Progenitor cell of endocrine pancreas (in vitro differentiated cells): ENCODE results near the gene RASSF3. TPM values are rescaled to one million over a fixed set of nuclear protein-coding genes. Genes with fewer than 3 reads are reported as not detected.

Experiments
- DNase-seq: peaks from one replicate; pipeline ENCODE4 v3.0.0; 2021; ENCODE audit warnings: low spot score; ENCODE audit not compliant: unreplicated experiment
- H3K27ac Mint-ChIP-seq: 2 replicates; pipeline ENCODE4 v1.8.0; 2021; ENCODE audit warnings: mild to moderate bottlenecking, moderate library complexity, mixed read lengths
- H3K27me3 Mint-ChIP-seq: 2 replicates; pipeline ENCODE4 v1.8.0; 2021; ENCODE audit warnings: mixed read lengths
- H3K36me3 Mint-ChIP-seq: 2 replicates; pipeline ENCODE4 v1.8.0; 2022; ENCODE audit warnings: mixed read lengths; ENCODE audit not compliant: insufficient read depth
- H3K4me1 Mint-ChIP-seq: 2 replicates; pipeline ENCODE4 v1.8.0; 2021; ENCODE audit warnings: low read depth, mixed read lengths
- H3K4me3 Mint-ChIP-seq: 2 replicates; pipeline ENCODE4 v1.8.0; 2021; ENCODE audit warnings: low read depth, mild to moderate bottlenecking, moderate library complexity, mixed read lengths
- H3K9me3 Mint-ChIP-seq: 2 replicates; pipeline ENCODE4 v1.8.0; 2021; ENCODE audit warnings: low read depth, mixed read lengths
- CTCF ChIP-seq: fragments of 200-600 bp; sonication (generic); IDR thresholded peaks from one replicate; pipeline ENCODE4 v1.5.0; 2021; ENCODE audit warnings: antibody characterized with exemption, mild to moderate bottlenecking; ENCODE audit not compliant: unreplicated experiment
- total RNA-seq: library from RNA; stranded (reverse); gene quantifications from 2 replicates; pipeline ENCODE4 v1.2.1, GENCODE V29; 2021

Gene RASSF3
- total RNA-seq, 1 donor from 2014 or later, result 20.7 TPM

- Mint-ChIP-seq H3K27me3 (no peaks in the 10 kb centered on the region), H3K4me3 (peak overlapping the region; percentile 16), H3K4me1 (peaks cover 64% of the 10 kb centered on the region), H3K27ac (peak overlapping the region; percentile 67), H3K36me3 (no peaks in the 10 kb centered on the region), H3K9me3 (no peaks in the 10 kb centered on the region)
- TF ChIP-seq CTCF, result no peak
- no peak for DNase-seq
Observed at GRCh38 chr12:64671681-64672080, 61.4 kb downstream of the RASSF3 start.

- Mint-ChIP-seq H3K4me3 (no peak overlapping the region), H3K27me3 (no peaks in the 10 kb centered on the region), H3K4me1 (peaks cover 51% of the 10 kb centered on the region), H3K9me3 (no peaks in the 10 kb centered on the region), H3K36me3 (no peaks in the 10 kb centered on the region), H3K27ac (no peak overlapping the region)
- DNase-seq, result no peak
- TF ChIP-seq CTCF, result no peak
Observed at GRCh38 chr12:64672925-64673409, 62.7 kb downstream of the RASSF3 start.

- Mint-ChIP-seq H3K9me3 (no peaks in the 10 kb centered on the region), H3K36me3 (no peaks in the 10 kb centered on the region), H3K27me3 (no peaks in the 10 kb centered on the region), H3K27ac (peak overlapping the region; percentile 35), H3K4me3 (no peak overlapping the region), H3K4me1 (peaks cover 48% of the 10 kb centered on the region)
- TF ChIP-seq CTCF, result no peak
- no peak for DNase-seq
Observed at GRCh38 chr12:64673490-64674169, 63.3 kb downstream of the RASSF3 start.

GRCh38 chr12:64674367-64674922, 64.2 kb downstream of the RASSF3 start:
- no peak for TF ChIP-seq CTCF
- no peaks in the 10 kb centered on the region for H3K27me3 Mint-ChIP-seq
- H3K9me3 Mint-ChIP-seq, result no peaks in the 10 kb centered on the region
- no peak overlapping the region for H3K4me3 Mint-ChIP-seq
- peak overlapping the region; percentile 21 for H3K27ac Mint-ChIP-seq
- H3K4me1 Mint-ChIP-seq, result peaks cover 41% of the 10 kb centered on the region
- DNase-seq, result no peak
- H3K36me3 Mint-ChIP-seq, result no peaks in the 10 kb centered on the region

GRCh38 chr12:64675795-64676194, 65.5 kb downstream of the RASSF3 start:
- no peaks in the 10 kb centered on the region for H3K36me3 Mint-ChIP-seq
- no peaks in the 10 kb centered on the region for H3K9me3 Mint-ChIP-seq
- peaks cover 30% of the 10 kb centered on the region for H3K4me1 Mint-ChIP-seq
- H3K27me3 Mint-ChIP-seq, result no peaks in the 10 kb centered on the region
- no peak overlapping the region for H3K4me3 Mint-ChIP-seq
- TF ChIP-seq CTCF, result no peak
- H3K27ac Mint-ChIP-seq, result no peak overlapping the region
- no peak for DNase-seq
